Fibroblast of villous mesenchyme (primary cell): Measurements from ENCODE around the gene CACNA1S. TPM values are rescaled to one million over a fixed set of nuclear protein-coding genes. Genes with fewer than 3 reads are reported as not detected.

Source experiments
- DNase-seq: peaks from one replicate; pipeline ENCODE4 v3.0.0-alpha.2; 2010; ENCODE audit warnings: low read depth
- H3K4me3 ChIP-seq: 2 replicates; pipeline ENCODE4 v1.5.1; 2011; ENCODE audit warnings: low read depth, mild to moderate bottlenecking, low read length
- CTCF ChIP-seq: IDR thresholded peaks from 2 replicates; pipeline ENCODE4 v1.5.1; 2012; ENCODE audit warnings: low read depth, mild to moderate bottlenecking, low read length; ENCODE audit not compliant: insufficient read depth
- total RNA-seq: library from RNA; depleted of rRNA; stranded (reverse); fragments of >200 nt; gene quantifications from 2 replicates; pipeline ENCODE4 v1.2.3, GENCODE V29; 2012

CACNA1S gene
- total RNA-seq, 1 donor = not detected

GRCh38 chr1:201042779-201043461 lies 69.3 kb downstream of the CACNA1S start:
- peak; percentile 84 for TF ChIP-seq CTCF
- peak; percentile 77 for DNase-seq
- H3K4me3 ChIP-seq = no peak overlapping the region

GRCh38 chr1:201041011-201041410 lies 71.2 kb downstream of the CACNA1S start:
- DNase-seq = no peak
- no peak for TF ChIP-seq CTCF
- no peak overlapping the region for H3K4me3 ChIP-seq

- TF ChIP-seq CTCF = no peak
- no peak for DNase-seq
- no peak overlapping the region for H3K4me3 ChIP-seq
Measured at GRCh38 chr1:201039876-201040275, 72.3 kb downstream of the CACNA1S start.

- TF ChIP-seq CTCF = no peak
Measured at GRCh38 chr1:201039418-201039817, 72.8 kb downstream of the CACNA1S start.

GRCh38 chr1:201038186-201038876 lies 73.9 kb downstream of the CACNA1S start:
- no peak overlapping the region for H3K4me3 ChIP-seq
- no peak for DNase-seq
- no peak for TF ChIP-seq CTCF

More at GRCh38 chr1:201039418-201039817, 72.8 kb downstream of the CACNA1S start:
- H3K4me3 ChIP-seq = no peak overlapping the region
- no peak for DNase-seq

- no peak for TF ChIP-seq CTCF
- H3K4me3 ChIP-seq = no peak overlapping the region
- no peak for DNase-seq
Measured at GRCh38 chr1:201036188-201036842, 75.9 kb downstream of the CACNA1S start.
